Measurements from ENCODE around the gene FCF1.

FCF1 gene

GRCh38 chr14:74711651-74712050 lies 1.3 kb upstream of the FCF1 start:
- DNase-seq (ENCODE audit: low read depth) = no peak
- TF ChIP-seq CTCF (conservative IDR thresholded peaks at IDR 0.05; ENCODE audit: low read length) = no peak
- H3K4me3 ChIP-seq (ENCODE audit: low read length) = no peak overlapping the region; the same call in 1 of the 2 replicates

- peak overlapping the region; percentile 93 for H3K4me3 ChIP-seq (ENCODE audit: low read length)
- no peak for DNase-seq (ENCODE audit: low read depth)
- TF ChIP-seq CTCF (conservative IDR thresholded peaks at IDR 0.05; ENCODE audit: low read length) = no peak
These were observed 421 bp downstream of the FCF1 start for GRCh38 chr14:74713395-74713735.

GRCh38 chr14:74720526-74720925 lies 7.6 kb downstream of the FCF1 start:
- H3K4me3 ChIP-seq (ENCODE audit: low read length) = no peak overlapping the region
- peak; percentile 53 for DNase-seq (ENCODE audit: low read depth)
- TF ChIP-seq CTCF (conservative IDR thresholded peaks at IDR 0.05; ENCODE audit: low read length) = no peak

GRCh38 chr14:74723134-74723533 lies 10.2 kb downstream of the FCF1 start:
- no peak overlapping the region for H3K4me3 ChIP-seq (ENCODE audit: low read length)
- DNase-seq (ENCODE audit: low read depth) = no peak
- no peak for TF ChIP-seq CTCF (conservative IDR thresholded peaks at IDR 0.05; ENCODE audit: low read length)

- no peak for TF ChIP-seq CTCF (conservative IDR thresholded peaks at IDR 0.05; ENCODE audit: low read length)
- no peak for DNase-seq (ENCODE audit: low read depth)
- no peak overlapping the region for H3K4me3 ChIP-seq (ENCODE audit: low read length)
These were observed 19.4 kb downstream of the FCF1 start for GRCh38 chr14:74732387-74732786.

GRCh38 chr14:74733221-74733620 lies 20.3 kb downstream of the FCF1 start:
- TF ChIP-seq CTCF (conservative IDR thresholded peaks at IDR 0.05; ENCODE audit: low read length) = no peak
- no peak for DNase-seq (ENCODE audit: low read depth)
- H3K4me3 ChIP-seq (ENCODE audit: low read length) = no peak overlapping the region

GRCh38 chr14:74735125-74735524 lies 22.2 kb downstream of the FCF1 start:
- H3K4me3 ChIP-seq (ENCODE audit: low read length) = no peak overlapping the region
- no peak for TF ChIP-seq CTCF (conservative IDR thresholded peaks at IDR 0.05; ENCODE audit: low read length)
- no peak for DNase-seq (ENCODE audit: low read depth)

Data from AG10803 (cell line).